Measurements from ENCODE around the gene WNT5A. TPM values are rescaled to one million over a fixed set of nuclear protein-coding genes. Genes with fewer than 3 reads are reported as not detected.

WNT5A gene
- total RNA-seq, 1 donor from 2014 or later = 10.7 TPM

- Histone ChIP-seq H3K36me3 (ENCODE audit: control insufficient read depth, insufficient read depth, low read length) (no peaks in the 10 kb centered on the region), H3K27me3 (ENCODE audit: control insufficient read depth, insufficient read depth, low read length) (no peaks in the 10 kb centered on the region), H3K4me3 (ENCODE audit: low read depth, low read length) (no peak overlapping the region)
- TF ChIP-seq CTCF (IDR thresholded peaks at IDR 0.05; ENCODE audit: insufficient read depth, low read length, poor library complexity, severe bottlenecking) = no peak
- no peak for DNase-seq (ENCODE audit: low read depth)
Observed at GRCh38 chr3:55521064-55521737, 34.1 kb upstream of the WNT5A start.

- no peak for TF ChIP-seq CTCF (IDR thresholded peaks at IDR 0.05; ENCODE audit: insufficient read depth, low read length, poor library complexity, severe bottlenecking)
Observed at GRCh38 chr3:55519019-55519418, 31.9 kb upstream of the WNT5A start.

GRCh38 chr3:55518451-55518850, 31.3 kb upstream of the WNT5A start:
- H3K36me3 ChIP-seq (ENCODE audit: control insufficient read depth, insufficient read depth, low read length) = no peaks in the 10 kb centered on the region
- no peak overlapping the region for H3K4me3 ChIP-seq (ENCODE audit: low read depth, low read length)
- peak; percentile 52 for DNase-seq (ENCODE audit: low read depth)
- no peaks in the 10 kb centered on the region for H3K27me3 ChIP-seq (ENCODE audit: control insufficient read depth, insufficient read depth, low read length)
- no peak for TF ChIP-seq CTCF (IDR thresholded peaks at IDR 0.05; ENCODE audit: insufficient read depth, low read length, poor library complexity, severe bottlenecking)

More at GRCh38 chr3:55519019-55519418, 31.9 kb upstream of the WNT5A start:
- H3K27me3 ChIP-seq (ENCODE audit: control insufficient read depth, insufficient read depth, low read length) = no peaks in the 10 kb centered on the region
- H3K4me3 ChIP-seq (ENCODE audit: low read depth, low read length) = no peak overlapping the region
- DNase-seq (ENCODE audit: low read depth) = no peak
- no peaks in the 10 kb centered on the region for H3K36me3 ChIP-seq (ENCODE audit: control insufficient read depth, insufficient read depth, low read length)

- Histone ChIP-seq H3K4me3 (ENCODE audit: low read depth, low read length) (no peak overlapping the region), H3K36me3 (ENCODE audit: control insufficient read depth, insufficient read depth, low read length) (no peaks in the 10 kb centered on the region), H3K27me3 (ENCODE audit: control insufficient read depth, insufficient read depth, low read length) (no peaks in the 10 kb centered on the region)
- DNase-seq (ENCODE audit: low read depth) = no peak
- no peak for TF ChIP-seq CTCF (IDR thresholded peaks at IDR 0.05; ENCODE audit: insufficient read depth, low read length, poor library complexity, severe bottlenecking)
Observed at GRCh38 chr3:55516392-55517030, 29.4 kb upstream of the WNT5A start.

GRCh38 chr3:55515550-55516246, 28.6 kb upstream of the WNT5A start:
- Histone ChIP-seq H3K27me3 (ENCODE audit: control insufficient read depth, insufficient read depth, low read length) (no peaks in the 10 kb centered on the region), H3K36me3 (ENCODE audit: control insufficient read depth, insufficient read depth, low read length) (no peaks in the 10 kb centered on the region), H3K4me3 (ENCODE audit: low read depth, low read length) (no peak overlapping the region)
- no peak for DNase-seq (ENCODE audit: low read depth)
- no peak for TF ChIP-seq CTCF (IDR thresholded peaks at IDR 0.05; ENCODE audit: insufficient read depth, low read length, poor library complexity, severe bottlenecking)
